ENCODE data around the gene SKI. TPM values are rescaled to one million over a fixed set of nuclear protein-coding genes. Genes with fewer than 3 reads are reported as not detected.
A peak's percentile ranks its signal among the peaks of the same experiment; 100 is the strongest.

Gene SKI
- polyA plus RNA-seq, 3 donors: 0.20 to 6.6 (median 0.25) TPM

DNA sequence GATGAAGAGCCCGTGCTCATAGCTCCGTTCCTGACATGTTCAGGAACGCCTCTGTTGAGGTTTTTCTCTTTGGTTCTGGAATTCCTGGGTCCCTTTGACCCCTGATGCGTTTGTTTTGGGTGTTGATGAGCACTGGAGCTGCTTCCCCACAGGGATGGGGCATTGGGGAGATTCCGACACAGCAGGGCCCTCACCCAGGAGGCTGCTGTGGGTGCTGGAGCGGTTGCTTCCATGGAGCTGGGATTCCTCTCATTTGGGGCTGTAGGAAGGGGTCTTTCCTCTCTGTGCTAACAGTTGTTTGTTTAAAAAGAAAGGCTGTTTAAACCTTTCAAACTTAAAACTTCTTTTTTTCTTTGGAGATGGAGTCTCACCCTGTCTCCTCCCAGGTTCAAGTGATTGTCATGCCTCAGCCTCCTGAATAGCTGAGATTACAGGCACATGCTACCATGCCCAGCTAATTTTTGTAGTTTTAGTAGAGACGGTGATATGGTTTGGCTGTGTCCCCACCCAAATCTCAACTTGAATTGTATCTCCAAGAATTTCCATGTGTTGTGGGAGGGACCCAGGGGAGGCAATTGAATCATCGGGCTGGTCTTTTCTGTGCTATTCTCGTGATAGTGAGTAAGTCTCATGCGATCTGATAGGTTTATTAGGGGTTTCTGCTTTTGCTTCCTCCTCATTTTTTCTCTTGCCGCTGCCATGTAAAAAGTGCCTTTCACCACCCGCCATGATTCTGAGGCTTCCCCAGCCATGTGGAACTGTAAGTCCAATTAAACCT lies 48.9 kb downstream of the SKI start:
- peaks cover 29 to 37% of the 10 kb centered on the region in 2 donors for H3K4me1 ChIP-seq (ENCODE audit: control insufficient read depth in 1 of 2, insufficient read depth in 2 of 2, low read length in 2 of 2)
- no peak overlapping the region for H3K4me3 Mint-ChIP-seq
- peaks cover 6 to 10% (median 7%) of the 10 kb centered on the region in 3 donors for H3K27me3 Mint-ChIP-seq (ENCODE audit: low read depth in 3 of 3)
- peaks cover 85% of the 10 kb centered on the region for H4K20me1 ChIP-seq (ENCODE audit: insufficient read depth, low read length)
- TF ChIP-seq, protein P1, sequence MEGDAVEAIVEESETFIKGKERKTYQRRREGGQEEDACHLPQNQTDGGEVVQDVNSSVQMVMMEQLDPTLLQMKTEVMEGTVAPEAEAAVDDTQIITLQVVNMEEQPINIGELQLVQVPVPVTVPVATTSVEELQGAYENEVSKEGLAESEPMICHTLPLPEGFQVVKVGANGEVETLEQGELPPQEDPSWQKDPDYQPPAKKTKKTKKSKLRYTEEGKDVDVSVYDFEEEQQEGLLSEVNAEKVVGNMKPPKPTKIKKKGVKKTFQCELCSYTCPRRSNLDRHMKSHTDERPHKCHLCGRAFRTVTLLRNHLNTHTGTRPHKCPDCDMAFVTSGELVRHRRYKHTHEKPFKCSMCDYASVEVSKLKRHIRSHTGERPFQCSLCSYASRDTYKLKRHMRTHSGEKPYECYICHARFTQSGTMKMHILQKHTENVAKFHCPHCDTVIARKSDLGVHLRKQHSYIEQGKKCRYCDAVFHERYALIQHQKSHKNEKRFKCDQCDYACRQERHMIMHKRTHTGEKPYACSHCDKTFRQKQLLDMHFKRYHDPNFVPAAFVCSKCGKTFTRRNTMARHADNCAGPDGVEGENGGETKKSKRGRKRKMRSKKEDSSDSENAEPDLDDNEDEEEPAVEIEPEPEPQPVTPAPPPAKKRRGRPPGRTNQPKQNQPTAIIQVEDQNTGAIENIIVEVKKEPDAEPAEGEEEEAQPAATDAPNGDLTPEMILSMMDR (IDR thresholded peaks at IDR 0.05): no peak
- no peak overlapping the region for H3K27ac Mint-ChIP-seq
- H3K4me3 ChIP-seq (replicated peaks in 1 of 3; ENCODE audit: low read depth in 2 of 3, low read length in 3 of 3): no peak overlapping the region
- H3K36me3 Mint-ChIP-seq: peaks cover 17 to 30% of the 10 kb centered on the region in 2 donors
- H3K4me2 ChIP-seq (replicated peaks; ENCODE audit: extremely low read depth, low read length, poor library complexity, severe bottlenecking): no peak overlapping the region
- peaks cover 0 to 24% (median 11%) of the 10 kb centered on the region in 7 donors for H3K9me3 Mint-ChIP-seq
- peaks cover 45% of the 10 kb centered on the region for H3K4me1 Mint-ChIP-seq
- H3K79me2 ChIP-seq (ENCODE audit: insufficient read depth, low read length): peaks cover 48% of the 10 kb centered on the region
- peaks cover 0 to 3% of the 10 kb centered on the region in 2 donors for H3K9me3 ChIP-seq (replicated peaks in 1 of 2; ENCODE audit: control insufficient read depth in 1 of 2, insufficient read depth in 1 of 2, low read length in 2 of 2)
- H2AFZ ChIP-seq (ENCODE audit: insufficient read depth, low read depth, low read length, poor library complexity, severe bottlenecking): no peak overlapping the region
- H3K27me3 ChIP-seq (ENCODE audit: control insufficient read depth in 2 of 2, insufficient read depth in 2 of 2, low read length in 2 of 2): no peaks in the 10 kb centered on the region
- intact Hi-C loops (cut with micrococcal nuclease): no loop called here
- no peak overlapping the region for H3K9ac ChIP-seq (ENCODE audit: insufficient read depth, low read length, poor library complexity, severe bottlenecking)
- no peak overlapping the region for H3K27ac ChIP-seq (ENCODE audit: low read depth in 1 of 2, low read length in 2 of 2)
- no peak for DNase-seq
- H3K36me3 ChIP-seq (replicated peaks in 1 of 2; ENCODE audit: control insufficient read depth in 1 of 2, insufficient read depth in 2 of 2, low read length in 2 of 2): peaks cover 5 to 11% of the 10 kb centered on the region in 2 donors
- WGBS (ENCODE audit: insufficient coverage): 74% methylated on average over 8 of the region's 12 CpGs

DNA sequence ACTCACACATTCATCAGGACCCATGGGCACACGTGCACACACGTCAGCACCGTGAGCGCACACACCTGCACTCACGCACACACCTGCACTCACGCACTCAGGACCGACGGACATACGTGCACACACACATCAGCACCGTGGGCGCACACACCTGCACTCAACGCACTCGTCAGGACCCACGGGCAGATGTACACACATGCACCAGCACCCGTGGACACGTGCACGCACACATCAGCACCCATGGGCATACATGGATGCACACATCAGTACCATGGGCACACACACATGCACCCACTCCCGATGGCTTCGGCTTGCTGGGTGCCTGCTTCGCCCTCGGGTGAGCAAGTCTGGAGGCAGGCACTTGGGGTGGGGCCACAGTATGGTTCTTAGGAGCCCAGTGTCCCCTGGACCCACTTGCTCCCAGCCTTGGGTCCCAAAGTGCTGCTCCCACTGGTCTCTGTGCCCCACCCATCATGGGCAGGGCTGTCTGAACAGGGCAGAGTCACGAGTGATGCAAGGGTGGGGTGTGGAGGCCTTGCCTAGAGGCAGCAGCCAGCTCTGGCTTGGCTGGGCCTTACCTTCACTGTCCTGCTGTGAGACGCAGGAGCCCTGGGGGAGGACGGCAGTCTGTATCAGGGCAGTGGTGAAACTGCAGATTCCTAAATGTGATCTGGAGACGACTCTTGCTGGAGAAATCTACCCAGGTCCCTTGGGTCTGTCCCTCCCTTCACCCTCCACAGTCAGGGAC lies 49.8 kb downstream of the SKI start:
- Histone ChIP-seq H3K4me3 (replicated peaks in 1 of 3; ENCODE audit: low read depth in 2 of 3, low read length in 3 of 3) (no peak overlapping the region), H4K20me1 (ENCODE audit: insufficient read depth, low read length) (peaks cover 83% of the 10 kb centered on the region), H3K79me2 (ENCODE audit: insufficient read depth, low read length) (peaks cover 39% of the 10 kb centered on the region), H2AFZ (ENCODE audit: insufficient read depth, low read depth, low read length, poor library complexity, severe bottlenecking) (no peak overlapping the region), H3K4me1 (ENCODE audit: control insufficient read depth in 1 of 2, insufficient read depth in 2 of 2, low read length in 2 of 2) (peaks cover 29 to 37% of the 10 kb centered on the region in 2 donors), H3K27me3 (ENCODE audit: control insufficient read depth in 2 of 2, insufficient read depth in 2 of 2, low read length in 2 of 2) (no peaks in the 10 kb centered on the region), H3K36me3 (replicated peaks in 1 of 2; ENCODE audit: control insufficient read depth in 1 of 2, insufficient read depth in 2 of 2, low read length in 2 of 2) (peaks cover 5 to 11% of the 10 kb centered on the region in 2 donors), H3K27ac (ENCODE audit: low read depth in 1 of 2, low read length in 2 of 2) (no peak overlapping the region), H3K4me2 (replicated peaks; ENCODE audit: extremely low read depth, low read length, poor library complexity, severe bottlenecking) (no peak overlapping the region), H3K9ac (ENCODE audit: insufficient read depth, low read length, poor library complexity, severe bottlenecking) (no peak overlapping the region), H3K9me3 (replicated peaks in 1 of 2; ENCODE audit: control insufficient read depth in 1 of 2, insufficient read depth in 1 of 2, low read length in 2 of 2) (peaks cover 0 to 3% of the 10 kb centered on the region in 2 donors)
- WGBS (ENCODE audit: insufficient coverage): 96% methylated on average over 23 of the region's 25 CpGs
- Mint-ChIP-seq H3K9me3 (peaks cover 0 to 24% (median 11%) of the 10 kb centered on the region in 7 donors), H3K27ac (peak overlapping the region in 1 of 7 donors; percentile 4), H3K36me3 (peaks cover 17 to 30% of the 10 kb centered on the region in 2 donors), H3K27me3 (ENCODE audit: low read depth in 3 of 3) (peaks cover 6 to 10% (median 7%) of the 10 kb centered on the region in 3 donors), H3K4me3 (no peak overlapping the region), H3K4me1 (peaks cover 44% of the 10 kb centered on the region)
- DNase-seq: no peak
- TF ChIP-seq, protein P1 (IDR thresholded peaks at IDR 0.05): no peak
- intact Hi-C loops (cut with micrococcal nuclease): no loop called here

Measured in CD14-positive monocyte (primary cell).